Hematopoietic multipotent progenitor cell treated with erythropoietin and hydrocortisone succinate and interleukin-3 and kit ligand, for 6 days (in vitro differentiated cells): ENCODE results near the gene LSMEM2.
"Not testable (repeated sequence)": the region's sequence is repeated elsewhere in the genome, so short reads cannot be mapped to it uniquely, and the experiment has no call there.

Experiments
- DNase-seq: peaks from one replicate; pipeline ENCODE4 v3.0.0-alpha.2; 2015

LSMEM2 gene

DNA sequence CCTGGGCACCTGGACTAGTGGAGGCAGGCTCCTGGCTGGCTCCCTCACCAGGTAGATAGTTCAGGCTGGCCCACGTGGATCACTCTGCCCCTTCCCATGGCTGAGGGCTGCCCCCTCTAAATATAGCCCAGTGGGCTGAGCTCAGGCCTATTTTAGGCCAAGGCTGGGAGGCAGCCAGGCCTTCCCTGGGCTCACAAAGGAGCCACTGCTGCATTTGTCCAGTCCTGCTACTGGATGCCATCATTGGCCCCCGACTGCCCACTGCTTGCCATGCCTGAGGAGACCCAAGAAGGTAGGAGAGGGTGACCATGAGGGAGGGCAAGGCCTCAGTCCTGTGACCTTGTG is at the start of gene LSMEM2:
Gene LSMEM2 (plus strand): TSS at position 208 of the 345 bp plus-strand sequence. CDS start 27 bp downstream, at position 235.
- no peak for DNase-seq

DNA sequence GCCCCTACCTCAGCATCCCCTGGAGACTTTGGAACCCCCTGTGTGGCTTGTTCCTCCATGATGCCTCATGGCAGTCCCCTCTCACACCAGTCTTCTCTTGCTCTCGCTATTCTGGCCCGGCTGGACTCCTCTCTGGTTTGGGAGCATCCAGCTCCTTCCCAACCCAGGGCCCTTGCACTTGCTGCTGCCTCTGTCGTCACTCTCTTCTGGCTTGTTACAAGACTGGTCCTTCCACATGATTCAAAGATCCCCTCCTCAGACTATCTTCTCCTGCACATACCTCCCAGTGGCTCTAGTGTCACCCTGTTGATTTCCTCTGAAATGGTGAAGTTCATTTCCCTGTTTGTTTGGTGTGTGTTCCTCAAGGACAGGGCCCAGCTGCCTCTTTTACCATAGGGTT is 49.4 kb upstream of the LSMEM2 start:
- DNase-seq: no peak

- no peak for DNase-seq
These were observed 48.6 kb upstream of the LSMEM2 start for GRCh38 chr3:50230104-50230793.

DNA sequence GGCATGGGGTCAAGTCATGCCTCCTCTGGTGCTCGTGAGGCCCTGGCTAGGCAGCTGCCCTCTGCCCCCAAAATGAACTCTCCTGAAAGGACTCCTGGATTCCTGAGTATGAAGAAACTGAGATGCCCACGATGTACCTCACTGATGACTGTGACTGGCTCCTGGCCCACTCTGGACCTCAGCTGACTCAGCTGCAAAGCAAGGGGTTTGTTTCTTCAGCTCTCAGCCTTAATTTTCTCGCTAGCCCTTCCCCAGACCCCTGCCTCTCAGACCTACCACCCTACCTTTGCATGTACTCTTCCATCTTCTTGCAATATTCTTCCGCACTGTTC is 48.1 kb upstream of the LSMEM2 start:
- DNase-seq: no peak

- no peak for DNase-seq
These were observed 47.3 kb upstream of the LSMEM2 start for GRCh38 chr3:50231581-50231980.

- peak; percentile 75 for DNase-seq
These were observed 46.6 kb upstream of the LSMEM2 start for GRCh38 chr3:50232303-50232702.

DNA sequence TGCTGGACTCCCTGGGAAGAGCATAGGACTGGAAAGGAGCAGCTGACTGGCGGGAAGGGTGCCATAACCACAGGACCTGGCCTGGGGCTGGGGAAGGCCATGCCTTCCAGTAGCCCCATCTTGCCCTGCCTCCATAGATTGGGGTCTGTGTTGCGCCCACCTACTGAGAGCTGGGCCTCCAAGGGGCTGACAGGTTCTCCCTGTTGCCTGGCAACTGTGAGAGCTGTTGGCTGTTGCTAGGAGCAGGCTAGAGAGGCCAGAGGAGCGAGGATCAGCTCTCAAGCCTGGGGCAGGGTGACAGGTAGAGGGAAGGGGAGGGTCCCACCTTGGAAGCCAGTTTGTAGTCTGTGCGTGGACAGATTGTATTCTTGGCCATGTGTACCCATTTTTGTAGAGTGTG is 45.7 kb upstream of the LSMEM2 start:
- no peak for DNase-seq

DNA sequence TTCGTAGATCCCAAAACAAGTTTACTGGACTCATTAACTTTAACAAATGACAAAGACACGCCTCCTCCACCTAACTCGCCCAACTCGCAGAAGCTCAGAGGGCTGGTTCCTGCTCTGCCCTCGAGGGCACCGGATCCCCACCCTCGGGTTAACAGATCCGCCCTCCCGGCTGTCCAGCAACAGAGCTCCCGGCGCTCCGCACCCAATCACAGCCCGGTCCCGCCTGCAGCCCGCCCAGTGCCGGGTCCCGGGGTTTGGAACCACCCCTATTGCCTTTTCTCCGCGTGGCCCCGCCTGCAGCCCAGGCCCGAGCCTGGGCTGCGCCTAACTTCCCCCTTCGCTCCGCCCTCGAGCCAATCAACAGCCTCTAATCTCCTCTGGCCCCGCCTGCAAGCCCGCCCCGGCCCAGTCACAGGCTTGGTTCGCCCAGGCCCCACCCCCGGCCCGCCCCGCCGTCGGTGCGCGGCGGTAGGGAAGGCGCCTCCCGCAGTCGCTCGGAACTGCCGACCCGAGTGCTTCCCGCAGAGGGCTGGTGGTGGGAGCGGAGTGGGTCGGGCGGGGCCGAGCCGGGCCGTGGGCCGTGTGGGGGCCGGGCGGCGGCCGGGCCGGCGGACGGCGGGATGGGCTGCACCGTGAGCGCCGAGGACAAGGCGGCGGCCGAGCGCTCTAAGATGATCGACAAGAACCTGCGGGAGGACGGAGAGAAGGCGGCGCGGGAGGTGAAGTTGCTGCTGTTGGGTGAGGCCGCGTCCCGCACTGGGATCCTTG is 43.0 kb upstream of the LSMEM2 start, which contains the start of gene GNAI2:
Gene GNAI2 (plus strand): TSS at position 489 of the 768 bp plus-strand sequence. CDS start 132 bp downstream, at position 621.
- DNase-seq: peak; percentile 99

- DNase-seq: no peak
These were observed 42.3 kb upstream of the LSMEM2 start for GRCh38 chr3:50236484-50237132.

DNA sequence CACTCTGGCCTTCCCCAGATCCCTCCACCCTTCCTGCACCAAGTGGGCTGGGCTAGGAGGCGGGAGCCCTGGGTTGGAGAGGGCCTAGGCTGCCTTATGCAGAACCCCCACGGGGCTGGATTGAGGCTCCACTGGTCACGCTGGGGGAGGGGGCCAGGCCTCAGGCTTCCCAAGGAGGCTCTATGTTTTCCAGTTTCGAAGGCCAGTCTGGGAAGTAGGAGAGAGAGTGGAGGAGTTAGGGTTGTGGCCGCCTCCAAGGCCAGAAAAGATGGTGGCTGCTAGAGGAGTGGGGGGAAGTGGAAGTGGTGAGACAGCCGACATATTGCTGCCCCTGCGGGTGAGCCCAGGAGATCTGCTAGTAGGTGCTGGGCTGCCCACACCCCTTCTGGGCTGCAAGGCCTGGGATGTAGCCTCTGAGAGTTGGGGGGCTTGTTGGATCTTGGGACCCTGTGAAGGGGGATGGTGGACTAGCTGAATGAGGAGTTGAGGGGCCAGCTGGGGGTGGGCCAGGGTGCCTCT is 41.7 kb upstream of the LSMEM2 start:
- DNase-seq: peak; percentile 60

- peak; percentile 94 for DNase-seq
These were observed 40.9 kb upstream of the LSMEM2 start for GRCh38 chr3:50237754-50238548.

- peak; percentile 87 for DNase-seq
These were observed 40.3 kb upstream of the LSMEM2 start for GRCh38 chr3:50238549-50239026.

- no peak for DNase-seq
These were observed 39.2 kb upstream of the LSMEM2 start for GRCh38 chr3:50239649-50240048.

GRCh38 chr3:50241163-50241562 is 37.7 kb upstream of the LSMEM2 start:
- DNase-seq: no peak

- no peak for DNase-seq
These were observed 37.0 kb upstream of the LSMEM2 start for GRCh38 chr3:50241713-50242380.

GRCh38 chr3:50242381-50242770 is 36.5 kb upstream of the LSMEM2 start:
- DNase-seq: no peak

DNA sequence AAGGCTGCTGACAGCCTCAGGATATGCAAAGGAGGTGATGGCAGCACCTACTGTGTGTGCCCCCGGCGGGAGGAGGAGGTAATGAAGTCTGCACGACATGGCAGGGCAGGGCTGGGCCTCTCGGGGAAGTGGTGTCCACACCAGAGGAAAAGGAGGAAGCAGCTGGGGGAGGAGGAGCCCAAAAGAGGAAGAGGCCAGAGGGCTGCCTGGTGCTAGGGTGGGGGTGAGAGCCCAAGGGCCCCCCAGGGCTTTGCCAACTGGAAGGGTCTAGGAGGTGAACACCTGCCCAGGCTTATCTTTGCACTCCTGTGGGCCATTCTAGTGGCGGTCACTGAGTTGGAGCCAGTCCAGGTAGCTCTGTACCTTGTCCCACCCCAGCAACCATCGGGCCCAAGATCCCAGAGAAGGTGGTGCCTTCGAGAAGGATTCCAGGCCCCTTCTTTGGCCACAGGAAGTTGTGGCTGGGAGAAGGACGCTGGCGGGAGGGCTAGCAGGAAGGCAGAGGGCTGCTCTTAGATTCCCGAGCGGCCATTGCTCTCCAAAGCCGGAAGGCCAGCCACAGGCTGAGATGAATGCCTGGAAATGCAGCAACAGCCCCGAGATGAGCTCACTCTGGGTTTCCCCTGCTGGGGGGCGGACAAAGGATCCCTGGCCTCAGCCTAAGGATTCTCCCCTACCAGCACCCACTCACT is 35.9 kb upstream of the LSMEM2 start:
- peak; percentile 81 for DNase-seq

DNA sequence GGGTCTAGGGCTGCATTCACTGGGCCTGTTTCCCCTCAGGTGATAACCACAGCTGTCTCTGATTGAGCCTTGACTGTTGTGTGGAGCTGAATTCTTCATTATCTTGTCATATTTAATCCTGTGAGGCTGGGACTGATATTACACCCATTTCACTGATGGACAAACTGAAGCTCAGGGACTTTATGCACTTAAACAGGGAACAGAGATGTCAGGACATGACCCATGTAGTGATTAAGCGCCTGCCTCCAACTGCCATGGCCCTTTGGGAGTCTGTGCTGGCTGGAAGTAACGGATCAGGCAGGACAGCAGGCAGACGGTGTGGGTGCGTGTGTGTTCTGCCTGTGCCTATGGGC is 35.4 kb upstream of the LSMEM2 start:
- DNase-seq: no peak

DNA sequence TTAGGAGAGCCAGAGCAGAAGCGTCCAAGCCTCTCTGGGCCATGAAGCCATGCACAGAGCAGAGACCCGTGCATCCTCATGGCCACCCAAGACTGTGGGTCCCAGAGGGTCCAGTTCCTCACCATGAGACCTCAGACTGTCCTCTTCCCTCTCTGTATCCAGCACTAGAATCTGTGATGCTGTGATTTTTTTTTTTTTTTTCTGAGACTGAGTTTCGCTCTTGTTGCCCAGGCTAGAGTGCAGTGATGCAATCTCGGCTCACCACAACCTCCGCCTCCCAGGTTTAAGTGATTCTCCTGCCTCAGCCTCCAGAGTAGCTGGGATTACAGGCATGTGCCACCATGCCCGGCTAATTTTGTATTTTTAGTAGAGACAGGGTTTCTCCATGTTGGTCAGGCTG is 34.1 kb upstream of the LSMEM2 start:
- DNase-seq: not testable (repeated sequence)

- DNase-seq: no peak
These were observed 33.6 kb upstream of the LSMEM2 start for GRCh38 chr3:50245251-50245745.

- peak; percentile 96 for DNase-seq
These were observed 32.9 kb upstream of the LSMEM2 start for GRCh38 chr3:50245831-50246516.
